Right hindlimb (tissue), 1 donor: ENCODE data around the gene CAPZB.

Experiments used
- DNase-seq: peaks from one replicate; pipeline ENCODE4 v3.0.0-alpha.2; 2018

The CAPZB gene

GRCh38 chr1:19404748-19405147 is 80.6 kb downstream of the CAPZB start:
- DNase-seq = no peak

GRCh38 chr1:19403256-19403655 is 82.1 kb downstream of the CAPZB start:
- DNase-seq = no peak

GRCh38 chr1:19402031-19402813 is 83.1 kb downstream of the CAPZB start:
- no peak for DNase-seq

GRCh38 chr1:19401535-19401889 is 83.8 kb downstream of the CAPZB start:
- no peak for DNase-seq

- no peak for DNase-seq
Observed at GRCh38 chr1:19400875-19401534, 84.3 kb downstream of the CAPZB start.

GRCh38 chr1:19400192-19400611 is 85.1 kb downstream of the CAPZB start:
- peak; percentile 49 for DNase-seq

GRCh38 chr1:19398309-19398760 is 87.0 kb downstream of the CAPZB start:
- DNase-seq = no peak

GRCh38 chr1:19397217-19397945 is 88.0 kb downstream of the CAPZB start:
- DNase-seq = no peak

GRCh38 chr1:19396280-19396679 is 89.1 kb downstream of the CAPZB start:
- no peak for DNase-seq

GRCh38 chr1:19395678-19396192 is 89.6 kb downstream of the CAPZB start:
- no peak for DNase-seq

- DNase-seq = no peak
Observed at GRCh38 chr1:19393046-19393445, 92.3 kb downstream of the CAPZB start.

- no peak for DNase-seq
Observed at GRCh38 chr1:19392221-19392620, 93.1 kb downstream of the CAPZB start.

GRCh38 chr1:19391596-19391981 is 93.8 kb downstream of the CAPZB start:
- no peak for DNase-seq

- peak; percentile 84 for DNase-seq
Observed at GRCh38 chr1:19390901-19391595, 94.3 kb downstream of the CAPZB start.

GRCh38 chr1:19390166-19390850 is 95.0 kb downstream of the CAPZB start:
- no peak for DNase-seq

- no peak for DNase-seq
Observed at GRCh38 chr1:19388980-19389379, 96.4 kb downstream of the CAPZB start.

GRCh38 chr1:19387045-19387467 is 98.3 kb downstream of the CAPZB start:
- no peak for DNase-seq

GRCh38 chr1:19385869-19386591 is 99.3 kb downstream of the CAPZB start:
- DNase-seq = peak; percentile 83

GRCh38 chr1:19385221-19385620 is 100.1 kb downstream of the CAPZB start:
- no peak for DNase-seq

- no peak for DNase-seq
Observed at GRCh38 chr1:19384772-19385187, 100.6 kb downstream of the CAPZB start.

- no peak for DNase-seq
Observed at GRCh38 chr1:19384113-19384512, 101.2 kb downstream of the CAPZB start.

GRCh38 chr1:19382222-19382621 is 103.1 kb downstream of the CAPZB start:
- DNase-seq = no peak
